NCI-H2081 treated with DMSO at 0.1 percent for 48 hours (cell line): ENCODE results near the gene SERPINA1.

Experiments used
- DNase-seq: peaks from one replicate; lab custom pipeline; 2025; lab: John Stamatoyannopoulos, UW

Gene SERPINA1

DNA sequence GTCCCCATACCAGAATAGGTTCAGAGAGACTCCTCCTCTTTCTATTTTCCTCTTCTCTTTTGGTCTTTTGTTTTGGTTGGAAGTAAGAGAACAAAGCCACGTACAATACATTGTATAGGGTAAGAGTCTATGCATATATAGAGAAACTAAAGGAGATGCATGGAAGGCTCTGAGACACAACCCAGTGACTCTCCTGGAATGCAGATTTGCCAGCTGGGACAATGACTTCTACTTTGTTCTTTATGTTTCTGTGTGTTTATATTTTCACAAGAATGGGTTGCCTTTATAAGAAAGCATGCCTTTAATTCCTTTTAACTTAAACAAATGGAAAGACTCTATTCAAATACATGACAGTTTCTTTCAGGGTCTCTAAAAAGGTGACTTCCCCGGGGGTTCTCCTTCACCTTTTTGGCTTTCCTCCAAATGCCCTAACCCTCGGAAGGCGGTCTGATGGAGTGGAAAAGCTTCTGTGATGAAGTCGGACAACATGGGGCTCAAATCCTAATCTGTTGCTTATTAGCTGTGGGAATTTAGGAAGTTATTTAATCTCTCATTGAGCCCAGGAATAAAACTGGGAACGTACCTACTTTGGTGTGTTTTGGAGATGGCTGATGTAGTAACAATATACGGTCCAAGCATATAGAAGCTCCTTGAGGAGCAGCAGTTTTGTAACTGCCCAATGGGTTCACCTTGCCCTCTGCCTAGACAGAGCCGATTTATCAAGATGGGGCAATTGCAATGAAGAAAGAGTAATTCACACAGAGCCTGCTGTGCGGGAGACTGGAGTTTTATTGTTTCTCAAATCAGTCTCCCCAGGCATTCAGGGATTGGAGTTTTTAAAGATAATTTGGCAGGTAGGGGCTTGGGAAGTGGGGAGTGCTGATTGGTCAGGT, 9.1 kb upstream of the SERPINA1 start:
- no peak for DNase-seq

DNA sequence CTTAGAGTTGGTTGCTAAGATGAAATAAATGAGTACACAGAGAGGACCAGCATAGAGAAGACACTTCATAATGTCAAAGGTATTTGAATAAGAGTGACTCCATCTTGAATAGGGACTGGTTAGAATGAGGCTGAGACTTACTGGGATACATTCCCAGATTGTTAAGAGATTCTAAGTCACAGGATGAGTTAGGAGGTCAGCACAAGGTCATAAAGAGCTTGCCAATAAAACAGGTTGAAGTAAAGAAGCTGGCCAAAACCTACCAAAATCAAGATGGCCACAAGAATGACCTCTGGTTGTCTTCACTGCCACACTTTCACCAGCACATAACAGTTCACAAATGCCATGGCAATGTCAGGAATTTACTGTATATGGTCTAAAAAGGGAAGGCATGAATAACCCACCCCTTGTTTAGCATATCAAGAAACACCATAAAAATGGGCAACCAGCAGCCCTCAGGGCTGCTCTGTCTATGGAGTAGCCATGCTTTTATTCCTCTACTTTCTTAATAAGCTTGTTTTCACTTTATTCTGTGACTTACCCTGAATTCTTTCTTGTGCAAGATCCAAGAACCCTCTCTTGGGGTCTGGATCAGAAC, 8.3 kb upstream of the SERPINA1 start:
- no peak for DNase-seq

DNA sequence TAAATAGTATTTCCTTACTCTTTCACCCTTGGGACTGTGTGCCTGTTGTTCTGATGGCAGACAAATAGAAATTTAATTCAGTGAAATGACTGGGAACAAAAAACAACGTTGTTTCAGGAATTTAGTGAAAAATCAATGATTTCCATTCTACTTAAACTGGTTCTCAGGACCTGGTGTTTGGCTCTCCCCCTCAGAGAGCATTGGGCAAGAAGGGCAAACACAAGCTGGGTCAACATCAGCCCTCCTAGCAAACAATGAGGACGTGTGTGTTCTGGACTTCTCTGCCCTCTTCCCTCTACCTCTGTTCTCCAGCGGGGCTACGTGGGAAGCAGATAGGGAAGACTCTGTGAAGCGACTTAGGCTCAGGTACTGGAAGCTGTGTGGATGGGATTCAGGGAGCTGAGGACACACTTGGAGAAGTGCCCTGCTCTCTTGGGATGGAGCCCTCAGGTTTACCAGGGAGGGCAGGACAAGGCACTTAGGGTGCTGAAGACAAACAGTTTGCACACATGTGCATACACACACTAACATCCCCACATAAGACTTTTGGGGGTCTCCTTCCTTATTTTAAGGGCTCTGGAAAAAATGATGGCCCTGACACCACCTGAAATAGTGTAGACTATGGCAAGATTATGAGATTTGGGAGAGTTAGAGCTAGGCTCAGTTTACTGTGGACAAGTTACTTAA, 7.6 kb upstream of the SERPINA1 start:
- DNase-seq = no peak

DNA sequence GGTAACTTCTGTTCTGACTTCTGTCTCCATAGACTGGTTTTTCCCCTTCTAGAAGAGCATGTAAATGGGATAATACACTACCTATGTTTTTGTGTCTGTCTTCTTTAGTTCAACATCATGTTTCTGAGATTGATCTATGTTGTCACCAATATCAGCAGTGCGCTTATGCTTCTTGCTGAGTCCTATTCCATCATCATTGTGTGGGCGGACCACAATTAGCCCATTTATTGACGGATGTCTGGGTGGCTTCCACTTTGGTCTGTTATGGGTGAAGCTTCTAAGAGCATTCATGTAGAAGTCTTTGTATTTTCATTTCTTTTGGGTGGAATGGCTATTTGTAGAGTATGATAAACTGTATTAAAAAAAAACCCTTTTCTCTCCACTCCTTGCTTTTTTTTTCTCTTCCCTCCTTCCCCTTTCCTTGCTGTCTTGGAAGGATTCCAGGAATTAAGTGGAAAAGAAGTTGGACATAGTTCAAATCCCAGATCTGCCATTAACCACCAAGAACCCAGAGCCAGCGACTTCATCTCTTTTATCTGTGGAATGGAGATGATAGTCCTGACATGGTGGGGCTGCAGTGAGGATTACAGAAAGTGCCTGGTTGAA, 7.0 kb upstream of the SERPINA1 start:
- DNase-seq = no peak

DNA sequence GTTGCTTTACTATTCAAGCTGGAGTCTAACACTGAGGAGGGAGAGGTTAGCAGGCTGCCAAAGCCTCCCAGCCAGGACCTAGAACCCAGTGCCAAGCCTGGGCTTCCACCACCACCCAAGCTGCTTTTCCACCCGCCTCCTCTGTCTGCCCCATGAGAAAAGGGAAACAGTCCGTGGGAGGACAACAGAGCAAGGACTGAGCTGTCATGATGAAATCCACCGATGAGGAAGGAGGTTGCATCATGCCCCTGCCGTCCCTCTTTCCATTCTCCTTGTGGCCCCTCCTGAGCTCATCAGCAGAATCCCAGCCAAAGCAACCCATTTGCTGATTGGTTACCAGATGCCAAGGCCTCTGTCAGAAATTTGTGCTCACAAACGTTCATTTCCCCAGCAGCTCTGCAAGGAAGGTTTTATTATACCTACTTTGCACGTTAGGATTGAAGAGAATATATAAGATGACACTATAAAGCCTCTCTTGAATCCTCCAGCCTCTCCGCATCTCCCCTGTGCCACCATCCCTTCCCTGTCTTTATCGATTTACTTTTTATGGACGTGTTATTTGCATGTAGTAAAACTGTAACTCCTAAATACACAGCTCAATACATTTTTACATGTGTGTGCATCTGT, 6.3 kb upstream of the SERPINA1 start:
- no peak for DNase-seq

DNA sequence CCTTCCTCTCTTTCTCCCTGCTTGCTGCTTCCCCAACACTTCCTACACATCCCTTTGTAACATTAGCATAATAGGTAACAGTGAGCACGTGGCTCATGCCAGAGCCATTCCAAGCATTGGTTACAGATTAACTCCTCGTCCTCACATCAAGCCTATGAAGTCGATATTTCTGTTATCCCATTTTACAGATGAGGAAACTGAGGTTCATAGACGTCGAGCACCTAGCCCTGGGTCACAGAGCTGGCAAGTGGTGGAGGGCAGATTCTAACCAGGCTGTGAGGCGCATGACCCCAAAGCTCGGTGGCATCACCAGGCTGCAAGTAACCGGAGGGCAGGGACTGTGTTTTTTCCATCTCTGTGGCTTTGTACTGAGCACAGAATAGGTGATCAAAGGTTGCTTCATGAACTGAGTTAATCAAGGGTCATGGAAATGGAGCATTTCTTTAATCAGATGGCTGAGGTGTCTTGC, 5.7 kb upstream of the SERPINA1 start:
- DNase-seq = no peak

DNA sequence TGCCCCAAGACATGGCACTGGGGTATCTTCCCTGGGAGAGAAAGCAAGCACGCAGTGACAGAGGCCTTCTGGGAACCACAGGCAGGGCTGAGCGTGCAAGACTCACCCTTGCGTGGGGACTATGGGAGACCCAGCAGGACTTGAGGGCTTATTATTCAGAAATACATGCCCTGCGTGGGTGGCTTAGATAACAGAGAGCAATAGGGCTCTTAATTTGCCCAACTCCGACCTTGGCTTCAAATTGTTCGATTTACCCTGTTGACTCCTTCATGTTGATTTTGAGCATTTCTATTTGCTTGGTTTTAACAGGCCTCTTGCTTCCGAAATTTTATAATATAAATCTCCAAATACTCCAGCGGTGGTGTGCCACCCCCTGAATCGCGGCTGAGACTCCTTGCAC, 5.1 kb upstream of the SERPINA1 start:
- no peak for DNase-seq

DNA sequence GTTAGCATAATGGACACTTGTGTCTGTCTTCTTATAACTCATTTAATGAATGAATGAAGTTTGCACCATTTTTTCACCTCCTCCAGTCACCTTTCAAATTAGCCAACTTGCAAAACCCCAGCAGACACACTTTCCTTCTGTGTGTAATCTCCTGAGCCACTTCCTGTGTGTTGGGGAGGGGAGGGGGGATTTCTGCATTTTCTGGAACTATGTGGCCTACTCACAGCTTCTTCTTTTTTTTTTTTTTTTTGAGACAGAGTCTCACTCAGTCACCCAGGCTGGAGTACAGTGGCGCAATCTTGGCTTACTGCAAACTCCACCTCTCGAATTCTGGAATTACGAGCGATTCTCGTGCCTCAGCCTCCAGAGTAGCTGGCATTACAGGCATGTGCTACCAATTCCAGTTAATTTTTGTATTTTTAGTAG, 4.1 kb upstream of the SERPINA1 start:
- DNase-seq = no peak

DNA sequence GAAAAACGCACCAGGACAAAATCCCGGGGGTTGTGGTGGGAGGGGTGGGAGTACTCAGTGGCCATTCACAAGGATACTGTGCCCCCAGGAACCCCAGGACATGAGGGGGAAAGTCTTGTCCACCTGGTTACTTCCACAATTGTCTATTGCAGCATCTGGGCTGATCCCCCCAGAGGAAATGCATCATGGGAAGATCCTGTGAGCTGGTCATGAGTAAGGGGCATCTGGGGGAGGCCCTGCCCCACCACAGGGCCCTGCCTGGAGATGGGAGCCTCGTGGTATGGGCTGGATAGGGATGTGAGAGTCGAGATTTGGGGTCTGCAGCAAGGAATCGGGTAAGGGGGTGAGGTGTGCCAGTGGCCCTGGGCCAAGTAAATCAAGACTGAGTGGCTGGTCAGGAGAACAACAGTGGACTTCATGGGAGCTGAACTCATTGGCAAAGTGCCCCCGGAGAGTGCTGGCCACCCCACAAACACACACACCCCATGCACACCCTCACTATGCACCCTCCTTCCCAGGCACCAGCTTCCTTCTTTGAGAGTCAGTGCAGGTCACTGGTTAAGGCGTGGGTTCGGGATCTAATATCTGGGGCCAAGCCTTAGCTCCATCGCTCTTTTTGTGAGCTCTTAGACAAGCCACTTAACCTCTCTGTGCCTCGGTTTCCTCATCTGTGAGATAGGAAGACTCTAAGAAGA, 3.0 kb upstream of the SERPINA1 start:
- DNase-seq = no peak

DNA sequence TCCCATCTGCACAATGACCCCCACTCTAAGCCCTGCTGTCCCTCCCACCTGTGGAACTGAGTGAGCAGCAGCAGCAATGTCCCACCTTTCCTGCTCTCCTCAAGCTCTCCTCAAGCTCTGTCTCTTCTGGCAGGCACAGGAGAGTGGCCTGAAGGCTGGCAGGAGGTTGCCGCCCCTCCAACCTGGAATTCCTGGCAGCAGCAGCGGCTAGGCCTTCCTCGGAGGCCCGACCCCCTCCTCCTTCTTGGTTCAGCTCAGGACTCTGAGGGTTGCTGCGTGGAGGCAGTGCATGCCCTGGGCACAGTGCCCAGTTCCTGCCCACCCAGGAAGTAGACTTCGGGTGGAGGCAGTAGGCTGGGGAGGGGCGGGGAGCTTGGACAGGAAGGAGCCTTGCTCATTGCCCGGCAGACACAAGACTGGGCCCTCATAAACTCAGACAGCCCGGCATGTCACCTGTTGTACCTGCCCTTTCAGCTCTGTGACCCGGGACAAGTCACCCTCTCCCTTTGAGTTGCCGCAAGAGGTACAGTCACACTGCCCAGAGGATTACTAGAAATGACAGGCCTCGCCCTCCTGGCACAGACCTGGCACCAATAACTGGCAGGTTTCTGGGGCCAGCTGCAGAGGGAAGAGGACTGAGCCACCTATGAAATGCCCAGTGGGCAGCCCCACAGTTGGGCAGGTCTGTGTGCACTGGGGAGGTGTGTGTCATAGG, 2.1 kb upstream of the SERPINA1 start:
- no peak for DNase-seq

DNA sequence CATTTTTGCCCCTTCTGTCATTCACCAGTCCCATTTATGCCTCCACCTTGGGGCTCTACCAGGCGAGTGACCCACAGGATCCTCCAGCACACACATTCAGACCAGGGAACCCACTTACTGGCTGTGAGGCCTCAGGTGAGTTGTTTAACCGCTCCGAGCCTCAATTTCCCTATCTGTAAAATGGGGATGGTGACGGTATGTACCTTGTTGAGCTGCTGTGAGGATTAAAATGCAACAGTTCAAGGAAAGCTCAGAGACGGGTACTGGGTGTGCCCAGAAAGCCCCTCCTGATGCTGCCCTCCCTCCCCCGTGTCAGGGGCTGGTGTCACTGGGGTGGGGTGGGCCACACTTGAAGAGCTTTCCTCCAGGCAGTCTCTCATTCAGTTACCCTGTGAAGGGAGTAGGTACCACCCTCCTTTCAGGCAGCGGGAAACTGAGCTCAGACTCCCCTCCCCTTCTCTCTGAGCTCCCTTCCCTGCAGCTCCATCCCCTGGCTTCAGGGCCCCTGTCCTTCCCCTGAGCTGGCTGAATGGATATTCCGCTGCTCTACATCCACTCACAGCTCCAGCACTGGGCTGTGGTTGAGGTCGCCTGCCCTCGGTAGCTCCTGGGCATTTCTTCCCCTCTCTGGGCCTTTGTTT, 1.4 kb upstream of the SERPINA1 start:
- DNase-seq = no peak

DNA sequence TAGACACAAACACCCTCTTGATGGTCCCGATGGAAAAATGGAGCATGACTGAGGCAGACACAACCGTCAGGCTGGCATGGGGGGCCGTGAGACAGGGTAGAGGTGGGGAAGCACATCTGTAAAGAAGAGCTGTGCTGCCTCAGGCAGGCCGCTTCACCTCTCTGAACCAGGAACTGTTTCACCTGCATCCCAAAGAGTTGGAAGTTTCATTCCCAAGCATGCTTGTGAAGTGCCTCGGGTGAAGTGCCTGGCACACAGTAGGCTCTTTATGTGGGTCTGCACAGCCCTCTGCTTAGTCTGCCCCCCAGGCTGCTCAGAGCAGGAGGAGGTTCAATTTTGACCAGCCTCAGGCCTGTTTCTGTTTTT, 685 bp upstream of the SERPINA1 start:
- no peak for DNase-seq

DNA sequence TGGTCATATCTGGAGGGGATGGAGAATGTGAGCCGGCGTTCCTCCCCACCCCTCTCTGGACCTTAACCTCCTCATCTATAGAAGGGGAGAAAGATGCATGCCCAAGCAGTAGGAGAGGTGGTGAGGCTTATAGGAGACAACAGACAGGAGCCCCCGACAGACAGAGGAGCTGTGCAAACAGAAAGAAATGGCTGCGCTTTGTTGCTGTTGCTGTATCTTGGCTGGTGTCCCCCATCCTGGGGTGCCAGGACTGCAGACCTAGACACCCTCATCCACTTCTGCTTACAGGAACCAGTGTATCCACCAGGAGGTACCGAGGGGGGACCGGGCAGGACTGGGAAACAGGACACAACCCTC, 397 bp downstream of the SERPINA1 start:
- no peak for DNase-seq

DNA sequence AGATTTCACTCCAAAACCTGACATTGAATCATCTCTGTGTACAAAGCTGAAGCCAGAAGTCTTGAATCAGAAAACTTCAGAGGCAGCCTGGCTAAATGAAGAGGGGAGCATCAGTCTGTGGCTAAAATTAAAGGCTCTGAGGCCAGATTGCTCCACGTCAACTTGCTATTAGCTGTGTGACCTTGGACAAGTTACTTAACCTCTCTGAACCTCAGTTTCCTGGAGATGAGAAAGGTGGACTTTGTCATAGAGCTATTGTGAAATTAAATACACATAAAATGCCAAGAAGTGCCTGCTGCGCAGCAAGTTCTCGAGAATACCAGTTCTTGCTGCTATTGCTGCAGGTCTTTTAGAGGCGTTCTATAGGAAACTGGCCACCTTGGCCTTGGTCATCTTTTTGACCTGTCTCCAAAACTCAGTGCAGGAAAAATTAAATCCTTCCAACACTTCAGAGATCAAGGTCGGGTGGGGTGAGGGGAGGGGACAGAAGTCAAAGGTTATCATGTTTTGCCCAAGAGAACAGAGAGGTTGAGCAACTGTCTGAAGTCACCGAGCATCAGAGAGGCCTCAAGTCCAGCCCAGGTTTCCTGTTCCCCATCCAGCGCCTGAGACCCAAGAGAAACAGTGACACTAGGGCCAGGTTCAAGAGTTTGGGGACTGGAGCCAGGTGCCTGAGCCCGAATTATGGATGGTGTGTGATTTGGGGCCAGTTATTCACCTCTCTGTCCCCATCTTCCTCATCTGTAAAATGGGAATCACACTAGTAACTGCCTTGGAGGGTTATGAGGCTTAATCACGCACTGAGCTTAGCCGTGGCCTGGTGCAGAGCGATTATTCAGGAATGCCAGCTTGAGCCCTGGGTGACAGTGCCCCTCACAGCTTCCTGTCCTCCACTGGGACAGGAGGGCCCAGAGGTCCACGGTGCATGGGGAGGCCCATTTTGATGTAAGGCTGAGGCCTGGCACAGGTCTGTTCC, 1.1 kb downstream of the SERPINA1 start:
- no peak for DNase-seq

DNA sequence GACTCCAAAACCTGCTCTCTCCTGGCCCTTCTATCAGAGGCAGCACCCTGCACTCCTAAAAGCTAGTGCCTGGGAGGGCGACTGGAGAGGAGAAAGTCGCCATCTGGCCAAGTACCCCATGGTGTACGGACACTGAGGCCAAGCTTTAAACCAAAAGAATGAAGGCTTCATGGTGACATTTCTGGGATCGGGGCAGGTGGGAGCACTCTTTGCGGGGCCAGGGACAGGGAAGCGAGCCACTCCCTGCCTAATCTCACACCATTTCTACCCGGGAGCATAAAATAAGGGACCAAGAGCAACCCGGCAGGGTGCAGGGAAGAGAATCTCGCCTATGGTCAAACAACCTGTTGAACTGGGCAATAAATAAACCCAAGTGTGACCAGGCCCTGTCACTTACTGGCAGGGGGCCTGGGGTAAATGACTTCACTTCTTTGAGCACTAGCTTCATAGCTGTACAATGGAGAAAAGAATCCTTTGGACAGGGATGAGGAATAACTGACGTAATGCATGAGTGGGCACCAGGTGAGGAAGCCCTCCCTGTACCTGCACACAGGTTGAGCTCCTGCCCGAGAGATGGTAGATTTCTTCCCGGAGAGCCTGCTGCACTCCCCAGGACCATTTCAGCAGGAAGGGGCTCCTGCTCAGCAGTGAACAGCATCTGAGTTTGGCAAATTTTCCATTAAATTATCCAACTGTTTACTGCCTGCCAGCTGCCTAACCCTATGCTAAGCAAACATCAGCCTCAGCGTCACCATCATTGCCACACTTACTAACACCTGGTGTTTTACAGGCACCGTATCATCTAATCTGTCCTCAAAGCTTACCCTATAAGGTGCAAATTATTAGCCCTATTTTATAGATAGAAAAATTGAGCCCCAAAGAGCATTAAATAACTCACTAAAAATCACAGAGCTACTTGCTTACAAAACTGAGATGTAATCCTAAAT, 2.0 kb downstream of the SERPINA1 start:
- no peak for DNase-seq

DNA sequence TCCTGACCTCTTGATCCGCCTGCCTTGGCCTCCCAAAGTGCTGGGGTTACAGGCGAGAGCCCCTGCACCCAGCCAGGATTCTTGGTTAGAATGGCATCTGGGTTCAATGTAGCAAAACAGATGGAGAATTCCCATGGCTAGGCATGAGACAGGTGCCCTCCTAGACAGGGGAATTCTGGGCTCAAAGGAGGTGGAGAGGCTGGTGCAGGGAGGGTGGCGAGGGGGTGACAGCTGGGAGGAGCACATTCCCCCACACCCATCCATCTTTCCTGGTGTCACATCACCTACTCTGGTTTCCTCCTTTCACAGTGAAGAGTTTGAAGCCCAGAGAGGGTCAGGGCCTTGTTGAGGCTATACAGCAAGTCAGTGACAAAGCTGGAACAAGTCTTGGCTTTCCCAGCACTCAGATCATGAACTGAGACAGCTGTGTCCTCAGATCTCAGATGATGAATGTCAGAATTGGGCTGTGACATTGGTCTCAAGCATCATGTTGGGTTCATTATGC, 2.8 kb downstream of the SERPINA1 start:
- DNase-seq = no peak

DNA sequence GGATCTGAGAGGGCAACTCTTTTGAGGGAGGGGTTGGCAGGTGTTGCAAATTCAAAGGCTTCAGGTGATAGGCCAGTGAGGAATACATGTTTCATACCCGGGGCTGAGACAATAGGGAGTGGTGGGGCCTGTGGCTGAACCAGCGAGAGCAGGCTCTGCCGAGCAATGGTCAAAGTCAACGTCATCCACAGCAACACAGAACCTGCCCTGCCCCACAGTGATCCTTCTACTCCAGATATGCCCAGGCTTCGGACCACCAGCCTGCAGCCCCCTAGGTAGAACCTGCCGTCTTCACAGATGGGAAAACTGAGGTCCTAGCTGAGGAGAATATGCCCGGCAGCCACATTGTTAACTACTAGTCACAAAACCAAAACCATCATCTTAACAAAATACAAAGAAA, 4.1 kb downstream of the SERPINA1 start:
- no peak for DNase-seq

DNA sequence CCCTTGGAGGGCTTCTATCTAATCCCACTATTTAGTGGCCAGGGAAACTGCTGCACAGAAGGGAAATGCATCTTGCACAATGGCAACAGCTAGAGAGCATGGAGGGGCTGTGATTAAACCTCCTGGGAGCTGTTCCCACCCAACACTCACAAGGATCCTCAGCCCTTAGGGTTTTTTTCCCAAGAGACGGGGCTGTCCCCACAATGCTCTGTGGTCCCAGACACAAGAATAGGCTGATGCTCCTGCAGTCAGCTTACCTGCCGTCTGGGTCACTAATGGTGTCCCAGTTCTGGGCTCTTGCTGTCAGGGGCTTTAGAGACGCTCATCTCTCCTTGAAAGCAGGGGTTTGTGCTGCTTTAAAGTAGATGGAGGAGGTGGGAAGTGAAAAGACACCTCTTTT, 4.6 kb downstream of the SERPINA1 start:
- DNase-seq = no peak
